ENCODE data around the gene ARHGEF10L. TPM values are rescaled to one million over a fixed set of nuclear protein-coding genes. Genes with fewer than 3 reads are reported as not detected.

Gene ARHGEF10L
- total and polyA plus RNA-seq, 2 donors = 1.9 to 11.5 TPM

DNA sequence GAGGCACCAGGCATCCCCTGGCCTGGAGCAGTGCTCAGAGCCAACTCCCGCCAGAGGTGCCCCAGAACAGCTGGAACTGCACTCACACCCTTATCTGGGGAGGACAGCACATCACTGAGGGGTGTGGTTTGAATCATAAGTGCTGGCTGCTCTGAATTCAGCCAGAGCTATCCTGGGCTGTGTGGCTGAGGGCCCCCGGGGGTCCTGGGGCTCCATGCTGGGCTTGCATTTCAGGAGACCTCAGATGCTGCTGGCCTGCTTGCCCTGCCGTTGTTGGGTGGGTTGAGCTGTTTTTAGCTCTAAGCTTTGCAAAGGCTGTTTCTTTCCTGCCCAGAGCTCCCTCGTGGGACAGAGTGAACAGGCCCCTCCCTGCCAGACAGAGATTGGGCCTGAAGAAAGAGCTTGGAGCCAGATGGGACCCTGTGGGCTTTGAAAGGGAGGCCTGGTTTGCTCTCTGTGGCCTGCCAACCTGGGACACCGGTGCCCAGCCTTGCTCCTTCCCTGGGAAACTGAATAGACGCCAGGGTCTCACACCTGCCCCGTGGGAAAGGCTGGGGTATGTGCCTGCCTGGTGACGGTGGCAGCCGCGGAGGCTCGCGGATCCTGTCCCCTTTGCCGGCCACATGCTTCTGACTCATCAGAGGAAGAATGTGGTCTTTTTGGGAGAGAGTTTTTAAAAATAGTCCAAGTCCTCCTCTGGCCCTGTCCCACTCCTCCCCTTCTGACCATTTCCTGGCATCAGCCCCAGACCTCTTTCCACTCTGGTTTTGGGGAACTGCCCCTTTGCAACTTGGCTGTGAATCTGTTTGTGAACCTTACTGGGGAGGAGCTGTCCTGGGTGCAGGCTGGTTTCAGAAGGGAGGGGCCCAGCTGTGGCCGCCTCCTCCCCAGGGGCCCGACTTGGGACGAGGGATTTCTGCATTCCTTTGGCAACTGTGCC lies 30.0 kb downstream of the ARHGEF10L start:
- no peak for DNase-seq (ENCODE audit: low read depth in 6 of 9, low spot score in 9 of 9)
- Histone ChIP-seq H3K4me3 (ENCODE audit: low read length in 2 of 2) (no peak overlapping the region), H3K9me3 (ENCODE audit: control insufficient read depth in 2 of 2, insufficient read depth in 1 of 2, low read length in 1 of 2) (no peaks in the 10 kb centered on the region), H3K4me1 (ENCODE audit: control insufficient read depth in 2 of 2, insufficient read depth in 2 of 2, low read length in 2 of 2) (peaks cover 0 to 1% of the 10 kb centered on the region in 2 donors), H3K27me3 (ENCODE audit: control insufficient read depth in 2 of 2, insufficient read depth in 1 of 2, low read length in 1 of 2) (peaks cover 0 to 5% of the 10 kb centered on the region in 2 donors), H3K27ac (ENCODE audit: low read depth in 1 of 2, low read length in 1 of 2) (peak overlapping the region; percentile 32 to 38), H3K36me3 (ENCODE audit: control insufficient read depth in 2 of 2, insufficient read depth in 2 of 2, low read length in 1 of 2) (no peaks in the 10 kb centered on the region)
- WGBS = 60% methylated on average over 16 of the region's 16 CpGs

DNA sequence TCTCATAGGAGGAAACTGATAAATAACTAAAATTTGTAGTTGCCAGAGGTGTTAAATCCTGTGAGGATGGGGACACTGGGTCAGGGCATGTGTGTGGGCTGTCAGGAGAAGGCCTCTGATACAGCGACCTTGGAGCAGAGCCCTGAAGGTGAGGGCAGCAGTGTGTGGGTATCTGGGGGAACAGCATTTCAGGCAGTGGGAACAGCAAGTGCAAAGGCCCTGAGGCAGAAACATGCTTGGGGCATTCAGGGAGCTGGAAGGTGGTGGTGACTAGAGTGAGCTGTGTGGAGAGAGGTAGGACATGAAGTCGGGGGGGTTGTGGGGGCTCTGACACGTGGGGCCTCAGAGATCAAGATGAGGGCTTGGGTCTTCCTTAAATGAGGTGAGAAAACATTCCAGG lies 30.7 kb downstream of the ARHGEF10L start:
- peaks cover 0 to 5% of the 10 kb centered on the region in 2 donors for H3K27me3 ChIP-seq (ENCODE audit: control insufficient read depth in 2 of 2, insufficient read depth in 1 of 2, low read length in 1 of 2)
- H3K9me3 ChIP-seq (ENCODE audit: control insufficient read depth in 2 of 2, insufficient read depth in 1 of 2, low read length in 1 of 2) = no peaks in the 10 kb centered on the region
- DNase-seq (ENCODE audit: low read depth in 6 of 9, low spot score in 9 of 9) = no peak
- peaks cover 0 to 4% of the 10 kb centered on the region in 2 donors for H3K4me1 ChIP-seq (ENCODE audit: control insufficient read depth in 2 of 2, insufficient read depth in 2 of 2, low read length in 2 of 2)
- no peaks in the 10 kb centered on the region for H3K36me3 ChIP-seq (ENCODE audit: control insufficient read depth in 2 of 2, insufficient read depth in 2 of 2, low read length in 1 of 2)
- no peak overlapping the region for H3K27ac ChIP-seq (ENCODE audit: low read depth in 1 of 2, low read length in 1 of 2)
- no peak overlapping the region for H3K4me3 ChIP-seq (ENCODE audit: low read length in 2 of 2)
- WGBS = 94% methylated on average over 3 of the region's 3 CpGs

DNA sequence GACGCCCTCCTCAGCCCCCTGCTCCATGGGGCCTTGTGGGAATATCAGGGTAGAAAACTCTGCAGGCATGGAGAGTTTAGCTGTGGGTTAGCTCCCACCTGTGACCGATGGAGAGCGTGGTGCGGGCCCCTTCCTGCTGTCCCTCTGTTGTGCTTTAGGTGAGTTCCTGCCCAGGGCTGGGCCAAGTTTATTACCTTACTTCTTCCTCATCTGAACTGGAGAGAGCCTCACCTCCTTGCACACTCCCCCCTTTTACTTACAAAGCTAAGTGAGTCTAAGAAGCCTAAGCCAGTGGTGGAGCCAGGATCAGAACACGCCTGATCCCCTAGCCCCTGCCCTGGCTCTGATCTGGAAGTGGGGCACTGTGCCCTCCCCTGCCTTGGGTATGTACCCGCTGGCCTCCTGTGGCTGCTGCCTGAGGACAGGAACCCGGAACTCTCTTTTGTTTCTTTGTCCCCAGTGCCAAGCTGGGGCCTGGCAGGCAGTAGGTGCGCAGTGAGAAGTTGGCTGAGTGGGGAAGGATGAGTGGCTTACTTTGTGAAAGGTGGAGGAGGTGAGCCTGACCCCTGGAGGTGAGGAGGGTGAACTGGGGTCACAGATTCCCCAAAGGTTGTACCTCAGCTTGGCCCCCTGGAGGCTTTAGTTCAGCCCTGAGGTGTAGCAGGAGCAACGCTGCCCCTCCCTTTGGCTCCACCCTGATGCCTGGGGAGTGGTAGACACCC lies 32.9 kb downstream of the ARHGEF10L start:
- Histone ChIP-seq H3K27ac (ENCODE audit: low read depth in 1 of 2, low read length in 1 of 2) (no peak overlapping the region), H3K9me3 (ENCODE audit: control insufficient read depth in 2 of 2, insufficient read depth in 1 of 2, low read length in 1 of 2) (no peaks in the 10 kb centered on the region), H3K4me3 (ENCODE audit: low read length in 2 of 2) (no peak overlapping the region), H3K27me3 (ENCODE audit: control insufficient read depth in 2 of 2, insufficient read depth in 1 of 2, low read length in 1 of 2) (peaks cover 0 to 6% of the 10 kb centered on the region in 2 donors), H3K36me3 (ENCODE audit: control insufficient read depth in 2 of 2, insufficient read depth in 2 of 2, low read length in 1 of 2) (no peaks in the 10 kb centered on the region), H3K4me1 (ENCODE audit: control insufficient read depth in 2 of 2, insufficient read depth in 2 of 2, low read length in 2 of 2) (peaks cover 0 to 4% of the 10 kb centered on the region in 2 donors)
- DNase-seq (ENCODE audit: low read depth in 6 of 9, low spot score in 9 of 9) = no peak
- WGBS = 93% methylated on average over 9 of the region's 9 CpGs

DNA sequence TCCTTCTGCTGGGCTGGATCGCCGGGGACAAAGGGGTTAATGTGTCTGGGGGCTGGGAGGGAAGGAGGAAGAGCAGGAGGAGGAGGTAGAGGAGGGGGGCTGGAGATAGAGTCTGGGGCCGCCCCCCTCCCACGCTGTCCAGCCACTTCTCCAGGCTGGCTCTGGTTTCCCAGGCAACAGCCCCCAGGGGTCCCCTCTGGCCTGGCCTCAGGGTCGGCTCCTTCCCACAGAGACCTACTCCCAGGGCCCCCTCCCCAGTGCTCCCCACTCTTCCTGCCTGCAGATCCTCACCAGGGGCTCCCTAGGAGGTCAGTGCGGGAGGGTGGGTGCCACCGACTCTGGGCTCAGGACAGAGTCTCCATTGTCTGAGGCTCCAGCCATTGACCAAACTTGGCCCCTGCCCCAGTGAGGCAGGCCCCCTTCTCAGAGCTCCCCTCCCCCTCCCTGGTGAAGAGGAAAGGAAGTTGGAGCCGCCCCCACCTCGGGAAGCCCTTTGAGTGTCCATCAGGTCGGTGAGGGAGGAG lies 34.1 kb downstream of the ARHGEF10L start:
- no peak for DNase-seq (ENCODE audit: low read depth in 6 of 9, low spot score in 9 of 9)
- Histone ChIP-seq H3K27ac (ENCODE audit: low read depth in 1 of 2, low read length in 1 of 2) (no peak overlapping the region), H3K36me3 (ENCODE audit: control insufficient read depth in 2 of 2, insufficient read depth in 2 of 2, low read length in 1 of 2) (no peaks in the 10 kb centered on the region), H3K4me3 (ENCODE audit: low read length in 2 of 2) (no peak overlapping the region), H3K4me1 (ENCODE audit: control insufficient read depth in 2 of 2, insufficient read depth in 2 of 2, low read length in 2 of 2) (peaks cover 0 to 4% of the 10 kb centered on the region in 2 donors), H3K9me3 (ENCODE audit: control insufficient read depth in 2 of 2, insufficient read depth in 1 of 2, low read length in 1 of 2) (no peaks in the 10 kb centered on the region), H3K27me3 (ENCODE audit: control insufficient read depth in 2 of 2, insufficient read depth in 1 of 2, low read length in 1 of 2) (peaks cover 0 to 7% of the 10 kb centered on the region in 2 donors)
- 65% methylated on average over 10 of the region's 10 CpGs for WGBS

DNA sequence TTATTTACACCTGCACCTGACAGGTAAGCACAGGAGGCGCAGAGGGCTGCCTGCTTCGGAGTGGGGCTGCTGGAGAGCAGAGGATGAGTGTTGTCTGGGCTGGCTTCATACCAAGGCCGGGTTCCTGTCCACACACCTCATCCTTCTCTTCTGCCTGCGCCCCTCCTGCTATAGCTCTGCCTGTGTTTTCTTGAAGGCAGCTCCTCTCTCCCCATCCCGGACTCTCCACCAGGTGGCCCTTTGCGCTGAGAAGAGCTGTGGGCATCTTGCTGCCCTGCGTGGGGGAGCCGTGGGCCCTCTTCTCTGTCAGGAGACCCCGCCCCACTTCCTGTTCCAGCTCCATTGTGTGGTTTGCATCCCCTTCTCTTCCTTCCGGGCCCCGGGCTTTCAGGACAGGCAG lies 35.0 kb downstream of the ARHGEF10L start:
- Histone ChIP-seq H3K9me3 (ENCODE audit: control insufficient read depth in 2 of 2, insufficient read depth in 1 of 2, low read length in 1 of 2) (no peaks in the 10 kb centered on the region), H3K36me3 (ENCODE audit: control insufficient read depth in 2 of 2, insufficient read depth in 2 of 2, low read length in 1 of 2) (no peaks in the 10 kb centered on the region), H3K4me1 (ENCODE audit: control insufficient read depth in 2 of 2, insufficient read depth in 2 of 2, low read length in 2 of 2) (peaks cover 0 to 4% of the 10 kb centered on the region in 2 donors), H3K27ac (ENCODE audit: low read depth in 1 of 2, low read length in 1 of 2) (no peak overlapping the region), H3K27me3 (ENCODE audit: control insufficient read depth in 2 of 2, insufficient read depth in 1 of 2, low read length in 1 of 2) (peaks cover 0 to 2% of the 10 kb centered on the region in 2 donors), H3K4me3 (ENCODE audit: low read length in 2 of 2) (no peak overlapping the region)
- WGBS = 64% methylated on average over 11 of the region's 11 CpGs
- no peak for DNase-seq (ENCODE audit: low read depth in 6 of 9, low spot score in 9 of 9)

DNA sequence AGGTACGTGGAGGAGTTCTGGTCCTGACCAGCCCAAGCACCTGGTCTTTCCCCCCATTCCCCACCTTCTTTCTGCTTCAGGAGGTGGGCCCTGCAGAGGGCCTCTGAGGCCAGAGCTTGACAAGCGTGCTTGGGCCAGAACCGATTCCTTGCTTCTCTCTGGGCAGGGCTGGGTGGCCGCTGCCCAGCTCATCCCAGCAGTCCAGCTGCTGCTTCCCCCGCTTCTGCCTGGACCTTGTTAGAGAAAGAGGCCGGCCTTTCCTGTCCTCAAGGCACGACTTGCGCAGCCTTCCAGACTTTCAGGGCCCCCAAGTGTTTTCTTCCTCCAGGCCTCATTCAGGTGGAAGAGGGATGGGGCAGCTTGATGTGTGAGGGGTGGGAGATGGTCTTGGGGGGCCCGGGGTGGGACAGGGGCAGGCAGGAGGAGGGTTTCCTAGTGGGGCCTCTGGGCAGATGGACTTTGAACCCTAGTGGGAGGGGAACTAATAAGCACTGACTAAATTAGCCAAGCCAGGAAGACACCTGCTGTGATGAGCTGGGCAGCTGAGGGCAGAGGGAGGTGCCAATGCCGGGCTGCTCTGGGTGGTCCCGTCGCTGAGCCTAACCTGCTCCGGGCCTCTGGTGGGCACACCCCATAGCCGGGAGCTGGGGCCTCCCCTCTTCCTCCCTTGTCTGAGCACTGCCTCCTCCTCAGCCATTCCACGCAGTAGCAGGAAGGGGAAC lies 36.5 kb downstream of the ARHGEF10L start:
- no peak for DNase-seq (ENCODE audit: low read depth in 6 of 9, low spot score in 9 of 9)
- Histone ChIP-seq H3K4me1 (ENCODE audit: control insufficient read depth in 2 of 2, insufficient read depth in 2 of 2, low read length in 2 of 2) (peaks cover 0 to 4% of the 10 kb centered on the region in 2 donors), H3K27ac (ENCODE audit: low read depth in 1 of 2, low read length in 1 of 2) (no peak overlapping the region), H3K4me3 (ENCODE audit: low read length in 2 of 2) (no peak overlapping the region), H3K9me3 (ENCODE audit: control insufficient read depth in 2 of 2, insufficient read depth in 1 of 2, low read length in 1 of 2) (no peaks in the 10 kb centered on the region), H3K36me3 (ENCODE audit: control insufficient read depth in 2 of 2, insufficient read depth in 2 of 2, low read length in 1 of 2) (no peaks in the 10 kb centered on the region), H3K27me3 (ENCODE audit: control insufficient read depth in 2 of 2, insufficient read depth in 1 of 2, low read length in 1 of 2) (peaks cover 0 to 2% of the 10 kb centered on the region in 2 donors)
- 88% methylated on average over 15 of the region's 15 CpGs for WGBS

DNA sequence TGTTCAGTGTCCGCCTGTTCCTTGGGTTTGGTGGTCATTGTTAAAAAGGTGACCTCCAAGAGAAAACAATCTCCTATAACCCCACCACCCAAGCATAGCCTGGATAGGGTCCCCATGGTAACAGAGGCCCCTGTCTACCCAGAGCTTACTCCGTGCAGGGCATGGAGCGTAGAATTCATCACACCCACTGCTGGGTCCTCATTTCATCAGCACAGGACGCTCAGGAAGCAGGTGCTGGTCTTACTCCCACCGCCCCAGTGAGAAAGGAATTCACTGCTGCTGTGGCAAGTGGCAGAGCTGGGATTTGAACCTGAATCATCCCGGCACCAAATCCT lies 37.0 kb downstream of the ARHGEF10L start:
- H3K4me3 ChIP-seq (ENCODE audit: low read length in 2 of 2) = no peak overlapping the region
- H3K27ac ChIP-seq (ENCODE audit: low read depth in 1 of 2, low read length in 1 of 2) = no peak overlapping the region
- no peaks in the 10 kb centered on the region for H3K36me3 ChIP-seq (ENCODE audit: control insufficient read depth in 2 of 2, insufficient read depth in 2 of 2, low read length in 1 of 2)
- DNase-seq (ENCODE audit: low read depth in 6 of 9, low spot score in 9 of 9) = no peak
- peaks cover 0 to 2% of the 10 kb centered on the region in 2 donors for H3K27me3 ChIP-seq (ENCODE audit: control insufficient read depth in 2 of 2, insufficient read depth in 1 of 2, low read length in 1 of 2)
- peaks cover 0 to 5% of the 10 kb centered on the region in 2 donors for H3K4me1 ChIP-seq (ENCODE audit: control insufficient read depth in 2 of 2, insufficient read depth in 2 of 2, low read length in 2 of 2)
- H3K9me3 ChIP-seq (ENCODE audit: control insufficient read depth in 2 of 2, insufficient read depth in 1 of 2, low read length in 1 of 2) = no peaks in the 10 kb centered on the region
- WGBS = 96% methylated on average over 6 of the region's 6 CpGs

DNA sequence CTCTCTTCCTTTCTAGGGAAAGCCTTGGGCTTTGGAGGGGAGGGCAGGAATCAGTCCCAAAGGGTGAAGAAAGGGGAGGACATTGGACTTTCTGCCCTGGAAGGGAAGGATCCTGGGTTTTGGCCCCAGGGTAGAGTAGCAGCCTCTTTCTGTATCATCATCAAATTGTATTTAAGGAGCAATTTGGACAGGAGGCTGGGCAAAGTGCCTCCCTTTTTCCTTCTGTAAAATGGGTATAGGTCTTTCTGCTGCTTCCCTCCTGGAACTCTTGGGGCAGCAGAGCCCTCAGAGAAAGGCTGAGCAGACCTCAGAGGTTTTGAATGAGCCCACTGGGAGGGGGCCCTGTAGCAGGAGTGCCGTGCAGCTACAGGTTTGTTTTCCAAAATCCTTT lies 38.4 kb downstream of the ARHGEF10L start:
- H3K9me3 ChIP-seq (ENCODE audit: control insufficient read depth in 2 of 2, insufficient read depth in 1 of 2, low read length in 1 of 2) = no peaks in the 10 kb centered on the region
- peaks cover 0 to 2% of the 10 kb centered on the region in 2 donors for H3K27me3 ChIP-seq (ENCODE audit: control insufficient read depth in 2 of 2, insufficient read depth in 1 of 2, low read length in 1 of 2)
- peaks cover 0 to 11% of the 10 kb centered on the region in 2 donors for H3K4me1 ChIP-seq (ENCODE audit: control insufficient read depth in 2 of 2, insufficient read depth in 2 of 2, low read length in 2 of 2)
- DNase-seq (ENCODE audit: low read depth in 6 of 9, low spot score in 9 of 9) = no peak
- no peak overlapping the region for H3K4me3 ChIP-seq (ENCODE audit: low read length in 2 of 2)
- H3K36me3 ChIP-seq (ENCODE audit: control insufficient read depth in 2 of 2, insufficient read depth in 2 of 2, low read length in 1 of 2) = no peaks in the 10 kb centered on the region
- H3K27ac ChIP-seq (ENCODE audit: low read depth in 1 of 2, low read length in 1 of 2) = no peak overlapping the region
- 96% methylated on average over 1 of the region's 1 CpG for WGBS

All from thymus (tissue), 11 donors.